Measurements from ENCODE around the gene GGN. TPM values are rescaled to one million over a fixed set of nuclear protein-coding genes. Genes with fewer than 3 reads are reported as not detected.
A peak's percentile ranks its signal among the peaks of the same experiment; 100 is the strongest.

GGN gene
- total RNA-seq, 1 donor from 2014 or later, result 1.5 TPM

GRCh38 chr19:38409631-38410133 lies 21.8 kb upstream of the GGN start:
- no peak for TF ChIP-seq CTCF (IDR thresholded peaks at IDR 0.05)
- DNase-seq (ENCODE audit: low spot score), result no peak
- Mint-ChIP-seq H3K4me3 (ENCODE audit: unreplicated experiment) (no peak overlapping the region), H3K4me1 (ENCODE audit: low read depth) (no peaks in the 10 kb centered on the region), H3K36me3 (ENCODE audit: low read depth) (peaks cover 4% of the 10 kb centered on the region), H3K9me3 (ENCODE audit: low read depth) (no peaks in the 10 kb centered on the region), H3K27ac (ENCODE audit: unreplicated experiment) (peak overlapping the region; percentile 54), H3K27me3 (ENCODE audit: low read depth) (no peaks in the 10 kb centered on the region)

GRCh38 chr19:38405276-38405675 lies 17.4 kb upstream of the GGN start:
- Mint-ChIP-seq H3K4me3 (ENCODE audit: unreplicated experiment) (no peak overlapping the region), H3K36me3 (ENCODE audit: low read depth) (peaks cover 4% of the 10 kb centered on the region), H3K9me3 (ENCODE audit: low read depth) (no peaks in the 10 kb centered on the region), H3K4me1 (ENCODE audit: low read depth) (peaks cover 6% of the 10 kb centered on the region), H3K27me3 (ENCODE audit: low read depth) (no peaks in the 10 kb centered on the region), H3K27ac (ENCODE audit: unreplicated experiment) (no peak overlapping the region)
- no peak for DNase-seq (ENCODE audit: low spot score)
- TF ChIP-seq CTCF (IDR thresholded peaks at IDR 0.05), result no peak

- TF ChIP-seq CTCF (IDR thresholded peaks at IDR 0.05), result no peak
- Mint-ChIP-seq H3K27me3 (ENCODE audit: low read depth) (no peaks in the 10 kb centered on the region), H3K27ac (ENCODE audit: unreplicated experiment) (no peak overlapping the region), H3K9me3 (ENCODE audit: low read depth) (no peaks in the 10 kb centered on the region), H3K4me3 (ENCODE audit: unreplicated experiment) (no peak overlapping the region), H3K36me3 (ENCODE audit: low read depth) (peaks cover 4% of the 10 kb centered on the region), H3K4me1 (ENCODE audit: low read depth) (peaks cover 6% of the 10 kb centered on the region)
- no peak for DNase-seq (ENCODE audit: low spot score)
These were observed 17.0 kb upstream of the GGN start for GRCh38 chr19:38404858-38405257.

- peaks cover 6% of the 10 kb centered on the region for H3K4me1 Mint-ChIP-seq (ENCODE audit: low read depth)
- DNase-seq (ENCODE audit: low spot score), result no peak
- H3K4me3 Mint-ChIP-seq (ENCODE audit: unreplicated experiment), result peak within 1 kb of the TSS; percentile 90
- peak within 1 kb of the TSS; percentile 71 for H3K27ac Mint-ChIP-seq (ENCODE audit: unreplicated experiment)
- no peaks in the 10 kb centered on the region for H3K9me3 Mint-ChIP-seq (ENCODE audit: low read depth)
- TF ChIP-seq CTCF (IDR thresholded peaks at IDR 0.05), result peak; percentile 100
- H3K27me3 Mint-ChIP-seq (ENCODE audit: low read depth), result peaks cover 3% of the 10 kb centered on the region
- peaks cover 4% of the 10 kb centered on the region for H3K36me3 Mint-ChIP-seq (ENCODE audit: low read depth)
These were observed 15.3 kb upstream of the GGN start, which contains the start of gene FAM98C for GRCh38 chr19:38402967-38403674. Gene FAM98C, plus strand, starts transcription at chr19:38403093. Its CDS starts 61 bp downstream, at chr19:38403154.

GRCh38 chr19:38402623-38402966 lies 14.8 kb upstream of the GGN start:
- no peak for TF ChIP-seq CTCF (IDR thresholded peaks at IDR 0.05)
- peaks cover 3% of the 10 kb centered on the region for H3K27me3 Mint-ChIP-seq (ENCODE audit: low read depth)
- no peak overlapping the region for H3K27ac Mint-ChIP-seq (ENCODE audit: unreplicated experiment)
- H3K4me3 Mint-ChIP-seq (ENCODE audit: unreplicated experiment), result peak overlapping the region; percentile 90
- peaks cover 4% of the 10 kb centered on the region for H3K36me3 Mint-ChIP-seq (ENCODE audit: low read depth)
- H3K4me1 Mint-ChIP-seq (ENCODE audit: low read depth), result peaks cover 6% of the 10 kb centered on the region
- no peak for DNase-seq (ENCODE audit: low spot score)
- H3K9me3 Mint-ChIP-seq (ENCODE audit: low read depth), result no peaks in the 10 kb centered on the region
